ENCODE data around the gene SGSM1. TPM values are rescaled to one million over a fixed set of nuclear protein-coding genes. Genes with fewer than 3 reads are reported as not detected.

Gene SGSM1
- total and polyA plus RNA-seq, 2 of the 4 experiments (the other 2 are of a cell fraction), result not detected

DNA sequence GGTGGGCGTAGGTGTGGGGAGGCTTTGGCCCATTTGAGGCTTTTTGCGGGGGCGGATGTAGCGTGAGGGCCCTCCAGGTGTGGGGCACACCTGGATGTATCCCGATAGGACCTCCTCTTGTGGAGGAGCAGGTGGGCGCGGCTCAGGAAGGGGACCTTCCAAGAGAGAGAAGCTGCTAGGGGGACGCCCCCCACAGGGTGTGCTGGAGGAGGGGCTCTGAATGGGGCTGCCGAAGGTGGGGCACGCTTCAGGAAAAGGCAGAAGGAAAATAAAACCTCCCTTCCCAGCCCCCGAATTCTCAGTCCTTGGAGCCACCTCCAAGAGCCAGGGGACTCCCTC lies 621 bp downstream of the SGSM1 start:
- no peak overlapping the region for H4K91ac ChIP-seq (ENCODE audit: insufficient read depth, low read depth, low read length)
- no peak overlapping the region for H2BK15ac ChIP-seq (ENCODE audit: low read depth, low read length)
- H3K4me3 ChIP-seq (ENCODE audit: insufficient read depth, low read depth, low read length), result no peak overlapping the region
- H3K56ac ChIP-seq (ENCODE audit: extremely low read depth, insufficient read depth, low read length), result no peak overlapping the region
- no peak overlapping the region for H2AK5ac ChIP-seq (ENCODE audit: low read depth, low read length)
- no peak for TF ChIP-seq CHD1 (IDR thresholded peaks at IDR 0.05; ENCODE audit: low read depth, low read length)
- no peak for TF ChIP-seq RFX5 (IDR thresholded peaks at IDR 0.05; ENCODE audit: low read depth, low read length)
- no peak for TF ChIP-seq RAD21 (IDR thresholded peaks at IDR 0.05; ENCODE audit: low read length)
- no peak for TF ChIP-seq CEBPB (IDR thresholded peaks at IDR 0.05; ENCODE audit: low read depth, low read length)
- TF ChIP-seq MXI1 (IDR thresholded peaks at IDR 0.05; ENCODE audit: borderline replicate concordance, low read depth, low read length), result no peak
- no peak for TF ChIP-seq SMC3 (IDR thresholded peaks at IDR 0.05; ENCODE audit: low read depth, low read length)
- no peak for TF ChIP-seq NFE2L2 (IDR thresholded peaks at IDR 0.05; ENCODE audit: low read depth, low read length)
- no peak for TF ChIP-seq POLR2A (IDR thresholded peaks at IDR 0.05; ENCODE audit: low read depth, low read length)
- TF ChIP-seq, protein P1, sequence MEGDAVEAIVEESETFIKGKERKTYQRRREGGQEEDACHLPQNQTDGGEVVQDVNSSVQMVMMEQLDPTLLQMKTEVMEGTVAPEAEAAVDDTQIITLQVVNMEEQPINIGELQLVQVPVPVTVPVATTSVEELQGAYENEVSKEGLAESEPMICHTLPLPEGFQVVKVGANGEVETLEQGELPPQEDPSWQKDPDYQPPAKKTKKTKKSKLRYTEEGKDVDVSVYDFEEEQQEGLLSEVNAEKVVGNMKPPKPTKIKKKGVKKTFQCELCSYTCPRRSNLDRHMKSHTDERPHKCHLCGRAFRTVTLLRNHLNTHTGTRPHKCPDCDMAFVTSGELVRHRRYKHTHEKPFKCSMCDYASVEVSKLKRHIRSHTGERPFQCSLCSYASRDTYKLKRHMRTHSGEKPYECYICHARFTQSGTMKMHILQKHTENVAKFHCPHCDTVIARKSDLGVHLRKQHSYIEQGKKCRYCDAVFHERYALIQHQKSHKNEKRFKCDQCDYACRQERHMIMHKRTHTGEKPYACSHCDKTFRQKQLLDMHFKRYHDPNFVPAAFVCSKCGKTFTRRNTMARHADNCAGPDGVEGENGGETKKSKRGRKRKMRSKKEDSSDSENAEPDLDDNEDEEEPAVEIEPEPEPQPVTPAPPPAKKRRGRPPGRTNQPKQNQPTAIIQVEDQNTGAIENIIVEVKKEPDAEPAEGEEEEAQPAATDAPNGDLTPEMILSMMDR (conservative IDR thresholded peaks at IDR 0.05; ENCODE audit: low read depth, low read length), result no peak
- no peak overlapping the region for H3K14ac ChIP-seq (replicated peaks; ENCODE audit: low read depth, low read length)
- no peaks in the 10 kb centered on the region for H3K4me1 ChIP-seq (ENCODE audit: control insufficient read depth, insufficient read depth, low read length)
- no TSS peak for BruUV-seq (replicated peaks)
- no peaks in the 10 kb centered on the region for H4K20me1 ChIP-seq (ENCODE audit: insufficient read depth, low read length)
- no peak overlapping the region for H2BK5ac ChIP-seq (ENCODE audit: low read depth, low read length, poor library complexity, severe bottlenecking)
- no peak overlapping the region for H3K4me2 ChIP-seq (ENCODE audit: low read depth, low read length)
- CTCF ChIA-PET, result no interaction called here
- H3K36me3 ChIP-seq (ENCODE audit: control insufficient read depth, insufficient read depth, low read length), result no peaks in the 10 kb centered on the region
- H3K27ac ChIP-seq (ENCODE audit: insufficient read depth, low read length), result no peak overlapping the region
- in situ Hi-C loops (cut with MboI; ENCODE audit: low sequenced_read_pairs) (no loop called here), dilution Hi-C loops (cut with HindIII; ENCODE audit: low sequenced_read_pairs, unreplicated experiment) (no loop called here), intact Hi-C loops (cut with micrococcal nuclease) (no loop called here)
- H3K4ac ChIP-seq (ENCODE audit: low read depth, low read length), result no peak overlapping the region
- POLR2A ChIA-PET (ENCODE audit: unreplicated experiment), result no interaction called here
- DNase-seq, result no peak
- H4K5ac ChIP-seq (ENCODE audit: low read depth, low read length), result no peak overlapping the region
- H4K8ac ChIP-seq (ENCODE audit: low read depth in 2 of 2, low read length in 2 of 2), result no peak overlapping the region
- ATAC-seq (ENCODE audit: low read depth), result no peak
- H3K27me3 ChIP-seq (ENCODE audit: control insufficient read depth, insufficient read depth, low read length), result peaks cover 23% of the 10 kb centered on the region
- WGBS, 2 experiments (ENCODE audit: extremely low coverage in 2 of 2, insufficient read length in 1 of 2), result 0% methylated on average over 3 of the region's 11 CpGs; no CpG with 5 or more reads in 1 of the 2 experiments
- H3K9me3 ChIP-seq (ENCODE audit: control insufficient read depth, insufficient read depth, low read length), result no peaks in the 10 kb centered on the region
- no peak overlapping the region for H3K9ac ChIP-seq (ENCODE audit: low read depth, low read length)
- H2BK20ac ChIP-seq (ENCODE audit: low read depth, low read length), result no peak overlapping the region
- no peak overlapping the region for H3K18ac ChIP-seq (ENCODE audit: low read depth, low read length)
- no peak overlapping the region for H2AK9ac ChIP-seq (replicated peaks; ENCODE audit: low read depth, low read length, poor library complexity)
- H3K23ac ChIP-seq (ENCODE audit: low read depth, low read length), result no peak overlapping the region
- H3K9me1 ChIP-seq (ENCODE audit: insufficient read depth, low read length), result no peaks in the 10 kb centered on the region; the same call in 1 of the 2 replicates
- no peaks in the 10 kb centered on the region for H3K79me1 ChIP-seq (ENCODE audit: low read depth in 1 of 2, low read length in 2 of 2)
- no peak overlapping the region for H2BK120ac ChIP-seq (ENCODE audit: low read depth, low read length)
- no peak overlapping the region for H2AFZ ChIP-seq (replicated peaks; ENCODE audit: low read length, poor library complexity)

Data from IMR-90 (cell line).